Neutrophil (primary cell): ENCODE data around the gene INPP4B.

ENCODE experiments used
- H3K27ac ChIP-seq: fragments of 200-600 bp; sonication (generic); 2 replicates; pipeline ENCODE4 v1.5.1; 2016; ENCODE audit warnings: mild to moderate bottlenecking, moderate library complexity
- H3K27me3 ChIP-seq: fragments of 200-600 bp; sonication (generic); 2 replicates; pipeline ENCODE4 v1.6.0; 2016; ENCODE audit warnings: mild to moderate bottlenecking
- H3K36me3 ChIP-seq: fragments of 200-600 bp; sonication (generic); 2 replicates; pipeline ENCODE4 v1.5.1; 2017
- H3K4me1 ChIP-seq, 2 experiments: fragments of 200-600 bp in 1 of 2; sonication (generic) in 1 of 2; 1 replicate in 1 of 2; 2 replicates in 1 of 2; pipeline versions ENCODE4 v1.5.1 to v1.6.1; 2013 to 2016; ENCODE audit warnings: low read depth in 1 of 2, low read length in 1 of 2, mild to moderate bottlenecking in 1 of 2, moderate library complexity in 1 of 2; ENCODE audit not compliant: control insufficient read depth in 1 of 2, insufficient read depth in 1 of 2
- H3K4me3 ChIP-seq, 2 experiments: fragments of 200-600 bp in 1 of 2; sonication (generic) in 1 of 2; 1 replicate in 1 of 2; 2 replicates in 1 of 2; pipeline ENCODE4 v1.5.1; 2013 to 2016; ENCODE audit warnings: low read depth in 1 of 2, low read length in 1 of 2, mild to moderate bottlenecking in 1 of 2, moderate library complexity in 1 of 2
- H3K9me3 ChIP-seq: fragments of 200-600 bp; sonication (generic); 2 replicates; pipeline ENCODE4 v1.5.1; 2016
- TF ChIP-seq, protein P1 (sequence below): fragments of 200-600 bp; sonication (generic); IDR thresholded peaks from 2 replicates; pipeline ENCODE4 v1.5.1; 2016; ENCODE audit warnings: antibody characterized with exemption

Gene INPP4B

GRCh38 chr4:142330311-142330710, 515.8 kb downstream of the INPP4B start:
- Histone ChIP-seq H3K27me3 (no peaks in the 10 kb centered on the region), H3K27ac (no peak overlapping the region), H3K4me3 (no peak overlapping the region), H3K4me1 (no peaks in the 10 kb centered on the region), H3K36me3 (no peaks in the 10 kb centered on the region), H3K9me3 (no peaks in the 10 kb centered on the region)
- TF ChIP-seq, protein P1, sequence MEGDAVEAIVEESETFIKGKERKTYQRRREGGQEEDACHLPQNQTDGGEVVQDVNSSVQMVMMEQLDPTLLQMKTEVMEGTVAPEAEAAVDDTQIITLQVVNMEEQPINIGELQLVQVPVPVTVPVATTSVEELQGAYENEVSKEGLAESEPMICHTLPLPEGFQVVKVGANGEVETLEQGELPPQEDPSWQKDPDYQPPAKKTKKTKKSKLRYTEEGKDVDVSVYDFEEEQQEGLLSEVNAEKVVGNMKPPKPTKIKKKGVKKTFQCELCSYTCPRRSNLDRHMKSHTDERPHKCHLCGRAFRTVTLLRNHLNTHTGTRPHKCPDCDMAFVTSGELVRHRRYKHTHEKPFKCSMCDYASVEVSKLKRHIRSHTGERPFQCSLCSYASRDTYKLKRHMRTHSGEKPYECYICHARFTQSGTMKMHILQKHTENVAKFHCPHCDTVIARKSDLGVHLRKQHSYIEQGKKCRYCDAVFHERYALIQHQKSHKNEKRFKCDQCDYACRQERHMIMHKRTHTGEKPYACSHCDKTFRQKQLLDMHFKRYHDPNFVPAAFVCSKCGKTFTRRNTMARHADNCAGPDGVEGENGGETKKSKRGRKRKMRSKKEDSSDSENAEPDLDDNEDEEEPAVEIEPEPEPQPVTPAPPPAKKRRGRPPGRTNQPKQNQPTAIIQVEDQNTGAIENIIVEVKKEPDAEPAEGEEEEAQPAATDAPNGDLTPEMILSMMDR = no peak

- H3K27ac ChIP-seq = no peak overlapping the region
- H3K4me3 ChIP-seq = no peak overlapping the region
- H3K36me3 ChIP-seq = no peaks in the 10 kb centered on the region
- no peaks in the 10 kb centered on the region for H3K4me1 ChIP-seq
- H3K27me3 ChIP-seq = no peaks in the 10 kb centered on the region
- H3K9me3 ChIP-seq = no peaks in the 10 kb centered on the region
- TF ChIP-seq, protein P1 = no peak
Measured at GRCh38 chr4:142329313-142329712, 516.8 kb downstream of the INPP4B start.

- Histone ChIP-seq H3K4me1 (no peaks in the 10 kb centered on the region), H3K27ac (no peak overlapping the region), H3K27me3 (no peaks in the 10 kb centered on the region), H3K36me3 (no peaks in the 10 kb centered on the region), H3K9me3 (no peaks in the 10 kb centered on the region), H3K4me3 (no peak overlapping the region)
- TF ChIP-seq, protein P1 = no peak
Measured at GRCh38 chr4:142326181-142326580, 519.9 kb downstream of the INPP4B start.

DNA sequence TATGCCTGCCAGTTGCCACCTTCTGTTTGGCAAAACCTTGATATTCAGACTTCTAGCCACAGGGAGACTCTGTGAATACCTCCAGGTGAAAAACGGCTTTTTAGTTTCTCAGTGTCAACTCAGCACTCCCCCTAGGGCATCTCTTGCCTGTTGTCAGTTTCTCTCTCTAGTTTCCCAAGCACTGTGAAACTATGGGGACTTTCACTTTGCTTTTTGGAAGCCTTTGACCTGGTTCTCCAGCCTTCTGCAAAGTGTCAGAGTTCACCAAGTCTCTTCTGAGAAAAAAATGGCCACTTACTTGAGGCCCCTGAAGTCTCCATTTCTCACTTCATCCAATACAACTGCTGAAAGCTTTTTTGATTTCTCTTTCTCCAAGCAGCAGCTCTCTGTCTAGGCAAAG, 521.5 kb downstream of the INPP4B start:
- no peak overlapping the region for H3K27ac ChIP-seq
- TF ChIP-seq, protein P1 = no peak
- H3K27me3 ChIP-seq = no peaks in the 10 kb centered on the region
- H3K9me3 ChIP-seq = no peaks in the 10 kb centered on the region
- H3K36me3 ChIP-seq = no peaks in the 10 kb centered on the region
- no peak overlapping the region for H3K4me3 ChIP-seq
- no peaks in the 10 kb centered on the region for H3K4me1 ChIP-seq

GRCh38 chr4:142322996-142323395, 523.1 kb downstream of the INPP4B start:
- Histone ChIP-seq H3K36me3 (no peaks in the 10 kb centered on the region), H3K9me3 (no peaks in the 10 kb centered on the region)

More at GRCh38 chr4:142322996-142323395, 523.1 kb downstream of the INPP4B start:
- Histone ChIP-seq H3K4me3 (no peak overlapping the region), H3K27ac (no peak overlapping the region), H3K4me1 (no peaks in the 10 kb centered on the region), H3K27me3 (no peaks in the 10 kb centered on the region)
- TF ChIP-seq, protein P1 = no peak
